Measurements from ENCODE around the gene TLR3. TPM values are rescaled to one million over a fixed set of nuclear protein-coding genes. Genes with fewer than 3 reads are reported as not detected.

The TLR3 gene
- total and polyA plus RNA-seq, 2 of the 8 experiments (the other 6 are each of a cell fraction or from before 2014, with no cell fraction given), result 1.00 to 2.6 TPM

- no peak for TF ChIP-seq SP4 (IDR thresholded peaks at IDR 0.05; ENCODE audit: low read length)
- no peak for TF ChIP-seq BACH1 (IDR thresholded peaks at IDR 0.05; ENCODE audit: low read length)
- TF ChIP-seq TEAD4 (IDR thresholded peaks at IDR 0.05; ENCODE audit: low read depth, low read length), result no peak
- no peak for TF ChIP-seq CBX8 (IDR thresholded peaks at IDR 0.05; ENCODE audit: borderline replicate concordance, low read depth, low read length)
- no peak for TF ChIP-seq ATF3 (IDR thresholded peaks at IDR 0.05; ENCODE audit: insufficient read depth, low read depth, low read length)
- no peak for TF ChIP-seq RXRA (IDR thresholded peaks at IDR 0.05; ENCODE audit: insufficient read depth, low read depth, low read length)
- TF ChIP-seq MAFK (IDR thresholded peaks at IDR 0.05; ENCODE audit: low read depth, low read length), result no peak
- TF ChIP-seq BCL11A (IDR thresholded peaks at IDR 0.05; ENCODE audit: low read depth in 2 of 2, low read length in 2 of 2), result no peak
- TF ChIP-seq CTCF (IDR thresholded peaks at IDR 0.05; ENCODE audit: control extremely low read depth in 1 of 3, insufficient read depth in 1 of 3, low read depth in 1 of 3, low read length in 3 of 3), result peak; percentile 56 to 92 (median 89)
- no peak for TF ChIP-seq CBX5 (IDR thresholded peaks at IDR 0.05; ENCODE audit: low read depth, low read length)
- TF ChIP-seq KDM4A (IDR thresholded peaks at IDR 0.05; ENCODE audit: low read depth, low read length, severe bottlenecking), result no peak
- no peak for TF ChIP-seq EGR1 (IDR thresholded peaks at IDR 0.05; ENCODE audit: borderline replicate concordance, low read depth, low read length)
- no peak for TF ChIP-seq KDM5A (IDR thresholded peaks at IDR 0.05; ENCODE audit: low read length)
- no peak for TF ChIP-seq TAF7 (optimal IDR thresholded peaks at IDR 0.05; ENCODE audit: borderline replicate concordance, low read depth, low read length)
- TF ChIP-seq RFX5 (IDR thresholded peaks at IDR 0.05; ENCODE audit: borderline replicate concordance, low read depth, low read length), result no peak
- no peak for TF ChIP-seq POU5F1 (IDR thresholded peaks at IDR 0.05; ENCODE audit: low read depth, low read length)
- no peak for TF ChIP-seq BRCA1 (IDR thresholded peaks at IDR 0.05; ENCODE audit: low read depth, low read length)
- no peak for TF ChIP-seq TCF12 (IDR thresholded peaks at IDR 0.05; ENCODE audit: low read depth, low read length)
- TF ChIP-seq RAD21 (IDR thresholded peaks at IDR 0.05 in 1 of 2, conservative IDR thresholded peaks at IDR 0.05 in 1 of 2; ENCODE audit: low read depth in 2 of 2, low read length in 2 of 2), result peak; percentile 99 to 100
- no peak for TF ChIP-seq GTF2F1 (IDR thresholded peaks at IDR 0.05; ENCODE audit: borderline replicate concordance, low read depth, low read length)
- TF ChIP-seq YY1 (IDR thresholded peaks at IDR 0.05; ENCODE audit: low read depth, low read length), result peak; percentile 70
- no peak for TF ChIP-seq SAP30 (IDR thresholded peaks at IDR 0.05; ENCODE audit: insufficient read depth, insufficient replicate concordance, low read length)
Measured at GRCh38 chr4:186021461-186022167, 47.3 kb upstream of the TLR3 start (continued).
